ENCODE measurements around the gene NF1. TPM values are rescaled to one million over a fixed set of nuclear protein-coding genes. Genes with fewer than 3 reads are reported as not detected.

Gene NF1
- total and polyA plus RNA-seq, 8 donors: 45.0 to 57.7 (median 52.0) TPM

- TF ChIP-seq CTCF (IDR thresholded peaks at IDR 0.05): no peak
- DNase-seq: no peak
- H3K27ac ChIP-seq: no peak overlapping the region
- H3K4me1 ChIP-seq: no peaks in the 10 kb centered on the region
- intact Hi-C loops (cut with DNase I): no loop called here
- no peaks in the 10 kb centered on the region for H3K9me3 ChIP-seq
- no peaks in the 10 kb centered on the region for H3K27me3 ChIP-seq
- ATAC-seq: no peak
- H3K36me3 ChIP-seq: no peaks in the 10 kb centered on the region
- no peak overlapping the region for H3K4me3 ChIP-seq
Measured at GRCh38 chr17:31251105-31251969, 156.6 kb downstream of the NF1 start.

GRCh38 chr17:31251970-31252328 is 157.2 kb downstream of the NF1 start:
- no peak for TF ChIP-seq CTCF (IDR thresholded peaks at IDR 0.05)
- Histone ChIP-seq H3K4me3 (no peak overlapping the region), H3K4me1 (no peaks in the 10 kb centered on the region), H3K36me3 (no peaks in the 10 kb centered on the region), H3K9me3 (no peaks in the 10 kb centered on the region), H3K27me3 (no peaks in the 10 kb centered on the region), H3K27ac (no peak overlapping the region)
- ATAC-seq (no peak), DNase-seq (no peak)
- intact Hi-C loops (cut with DNase I): no loop called here

- Histone ChIP-seq H3K27ac (no peak overlapping the region), H3K9me3 (no peaks in the 10 kb centered on the region), H3K36me3 (no peaks in the 10 kb centered on the region), H3K4me1 (no peaks in the 10 kb centered on the region), H3K4me3 (no peak overlapping the region), H3K27me3 (no peaks in the 10 kb centered on the region)
- DNase-seq: no peak
- intact Hi-C loops (cut with DNase I): no loop called here
- TF ChIP-seq CTCF (IDR thresholded peaks at IDR 0.05): no peak
- no peak for ATAC-seq
Measured at GRCh38 chr17:31252741-31253140, 158.0 kb downstream of the NF1 start.

- no peak for TF ChIP-seq CTCF (IDR thresholded peaks at IDR 0.05)
- ATAC-seq: no peak
- H3K27ac ChIP-seq: no peak overlapping the region
- no peaks in the 10 kb centered on the region for H3K4me1 ChIP-seq
- H3K4me3 ChIP-seq: no peak overlapping the region
- H3K36me3 ChIP-seq: no peaks in the 10 kb centered on the region
- no peaks in the 10 kb centered on the region for H3K27me3 ChIP-seq
- H3K9me3 ChIP-seq: no peaks in the 10 kb centered on the region
- DNase-seq: no peak
- intact Hi-C loops (cut with DNase I): no loop called here
Measured at GRCh38 chr17:31254654-31255053, 159.9 kb downstream of the NF1 start.

- Histone ChIP-seq H3K36me3 (peaks cover 0 to 13% of the 10 kb centered on the region in 2 donors), H3K4me3 (no peak overlapping the region), H3K9me3 (no peaks in the 10 kb centered on the region), H3K4me1 (no peaks in the 10 kb centered on the region), H3K27ac (no peak overlapping the region), H3K27me3 (no peaks in the 10 kb centered on the region)
- DNase-seq (no peak), ATAC-seq (no peak)
- TF ChIP-seq CTCF (IDR thresholded peaks at IDR 0.05): no peak
- intact Hi-C loops (cut with DNase I): no loop called here
Measured at GRCh38 chr17:31256936-31257335, 162.2 kb downstream of the NF1 start.
